Fibroblast of mammary gland (primary cell): ENCODE measurements around the gene MKRN2OS.
A peak's percentile ranks its signal among the peaks of the same experiment; 100 is the strongest.

Experiments used
- DNase-seq: peaks from one replicate; pipeline ENCODE4 v3.0.0-alpha.2; 2010; ENCODE audit warnings: low read depth
- H3K4me3 ChIP-seq: 2 replicates; pipeline ENCODE4 v1.5.1; 2011; ENCODE audit warnings: low read depth, mild to moderate bottlenecking, low read length, moderate library complexity; ENCODE audit not compliant: control insufficient read depth
- TF ChIP-seq, protein P1 (sequence below): conservative IDR thresholded peaks from 2 replicates; pipeline ENCODE4 v1.5.1; 2011; ENCODE audit warnings: low read depth, low read length, inconsistent platforms; ENCODE audit not compliant: control insufficient read depth, insufficient read depth

Gene MKRN2OS

DNA sequence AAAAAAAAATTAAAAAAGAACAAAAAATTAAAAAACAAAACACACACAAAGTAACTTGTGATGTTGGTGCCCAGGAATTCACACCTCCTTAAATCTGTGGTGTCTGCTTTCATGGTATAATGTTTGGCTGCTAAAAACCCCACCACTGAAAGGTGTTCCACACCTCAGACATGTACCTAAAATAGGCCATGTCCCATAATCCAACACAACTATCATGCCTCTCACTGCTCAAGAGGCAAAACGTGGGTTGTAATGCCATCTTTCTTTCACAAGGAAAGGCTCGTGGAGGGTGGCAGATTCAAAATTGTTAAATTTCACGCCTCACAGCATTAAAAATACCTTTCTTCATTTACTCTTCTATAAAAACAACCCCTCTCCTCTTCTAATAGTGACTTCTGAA, 41.1 kb upstream of the MKRN2OS start:
- H3K4me3 ChIP-seq = no peak overlapping the region
- no peak for DNase-seq
- TF ChIP-seq, protein P1, sequence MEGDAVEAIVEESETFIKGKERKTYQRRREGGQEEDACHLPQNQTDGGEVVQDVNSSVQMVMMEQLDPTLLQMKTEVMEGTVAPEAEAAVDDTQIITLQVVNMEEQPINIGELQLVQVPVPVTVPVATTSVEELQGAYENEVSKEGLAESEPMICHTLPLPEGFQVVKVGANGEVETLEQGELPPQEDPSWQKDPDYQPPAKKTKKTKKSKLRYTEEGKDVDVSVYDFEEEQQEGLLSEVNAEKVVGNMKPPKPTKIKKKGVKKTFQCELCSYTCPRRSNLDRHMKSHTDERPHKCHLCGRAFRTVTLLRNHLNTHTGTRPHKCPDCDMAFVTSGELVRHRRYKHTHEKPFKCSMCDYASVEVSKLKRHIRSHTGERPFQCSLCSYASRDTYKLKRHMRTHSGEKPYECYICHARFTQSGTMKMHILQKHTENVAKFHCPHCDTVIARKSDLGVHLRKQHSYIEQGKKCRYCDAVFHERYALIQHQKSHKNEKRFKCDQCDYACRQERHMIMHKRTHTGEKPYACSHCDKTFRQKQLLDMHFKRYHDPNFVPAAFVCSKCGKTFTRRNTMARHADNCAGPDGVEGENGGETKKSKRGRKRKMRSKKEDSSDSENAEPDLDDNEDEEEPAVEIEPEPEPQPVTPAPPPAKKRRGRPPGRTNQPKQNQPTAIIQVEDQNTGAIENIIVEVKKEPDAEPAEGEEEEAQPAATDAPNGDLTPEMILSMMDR = no peak

DNA sequence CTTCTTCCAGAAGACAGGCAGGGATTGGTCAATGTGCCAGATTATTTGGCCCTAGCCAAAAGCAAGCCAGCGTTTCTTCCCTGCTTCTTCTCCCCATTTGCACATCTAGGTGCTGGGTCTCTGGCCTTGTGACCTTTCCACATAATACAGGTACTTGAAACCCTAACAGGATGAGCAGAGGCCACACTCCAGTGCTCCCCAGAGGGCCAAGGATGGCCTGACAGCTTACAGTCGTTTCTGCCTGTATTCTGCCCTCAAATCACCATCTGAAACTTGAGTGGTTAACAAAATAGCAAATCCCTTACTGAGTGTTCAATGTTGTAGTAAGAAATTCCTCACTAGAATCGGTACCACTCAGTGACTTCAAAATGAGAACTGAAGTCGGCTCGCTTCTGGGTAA, 40.7 kb upstream of the MKRN2OS start:
- H3K4me3 ChIP-seq = no peak overlapping the region
- TF ChIP-seq, protein P1 = no peak
- no peak for DNase-seq

DNA sequence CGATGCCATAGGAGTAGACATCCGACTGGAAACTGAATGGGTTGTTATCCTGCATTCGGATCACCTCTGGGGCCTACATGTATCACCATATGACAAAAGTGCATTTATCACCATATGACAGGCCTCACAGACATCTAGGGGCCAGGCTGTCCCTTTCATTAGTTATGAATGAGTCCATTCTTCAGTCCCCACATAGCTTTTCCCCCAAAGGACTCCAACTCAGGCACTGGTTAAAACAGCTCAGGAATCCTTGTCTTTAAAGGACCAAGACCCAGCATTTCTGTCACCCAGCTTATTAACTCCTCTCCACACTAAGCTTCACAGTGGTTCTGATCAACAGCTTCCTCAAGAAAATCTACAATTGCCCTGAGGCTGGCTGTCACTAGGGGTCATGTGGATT, 39.9 kb upstream of the MKRN2OS start:
- no peak for DNase-seq
- TF ChIP-seq, protein P1 = no peak

DNA sequence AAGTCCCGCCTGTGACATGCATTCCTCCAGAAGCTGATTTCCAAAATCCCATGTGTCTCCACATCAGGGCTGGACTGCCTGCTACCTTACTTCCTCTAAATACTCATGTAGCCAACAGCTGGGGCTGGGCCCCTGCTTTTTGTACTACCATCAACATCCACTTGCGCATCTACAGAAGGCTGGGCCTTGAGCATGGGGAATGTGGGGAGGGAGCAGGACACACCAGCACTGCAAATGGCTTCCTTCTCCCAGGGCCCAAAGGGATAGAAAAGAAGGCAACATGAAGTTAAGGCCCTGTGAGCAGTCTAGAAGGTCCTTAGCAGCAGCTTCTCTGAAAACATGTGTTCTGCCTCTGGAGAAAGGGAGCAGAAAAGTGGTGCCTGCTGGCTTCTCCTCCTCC, 38.8 kb upstream of the MKRN2OS start:
- TF ChIP-seq, protein P1 = no peak
- no peak for DNase-seq

More for the DNA sequence above, 39.9 kb upstream of the MKRN2OS start:
- H3K4me3 ChIP-seq = no peak overlapping the region

DNA sequence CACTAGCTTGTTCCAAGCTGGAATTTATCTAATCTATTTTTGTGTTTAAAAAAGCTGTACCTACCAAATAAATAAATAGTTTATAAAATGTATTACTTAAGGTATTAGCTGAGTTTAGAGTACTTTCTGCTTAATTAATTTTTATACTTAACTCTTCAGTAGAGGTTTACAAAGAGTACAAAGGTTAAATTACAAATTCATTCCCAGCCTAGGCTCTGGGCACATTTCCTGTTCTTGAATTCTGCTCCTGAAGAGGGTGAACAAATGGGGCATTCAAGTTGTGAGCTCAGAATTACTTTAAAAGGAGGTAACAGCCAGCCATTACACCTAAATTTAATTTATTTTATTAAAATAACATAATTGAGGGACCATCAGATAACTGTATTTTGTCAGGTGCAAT, 38.0 kb upstream of the MKRN2OS start:
- TF ChIP-seq, protein P1 = no peak
- no peak for DNase-seq
- no peak overlapping the region for H3K4me3 ChIP-seq

More for the DNA sequence above, 38.8 kb upstream of the MKRN2OS start:
- no peak overlapping the region for H3K4me3 ChIP-seq

DNA sequence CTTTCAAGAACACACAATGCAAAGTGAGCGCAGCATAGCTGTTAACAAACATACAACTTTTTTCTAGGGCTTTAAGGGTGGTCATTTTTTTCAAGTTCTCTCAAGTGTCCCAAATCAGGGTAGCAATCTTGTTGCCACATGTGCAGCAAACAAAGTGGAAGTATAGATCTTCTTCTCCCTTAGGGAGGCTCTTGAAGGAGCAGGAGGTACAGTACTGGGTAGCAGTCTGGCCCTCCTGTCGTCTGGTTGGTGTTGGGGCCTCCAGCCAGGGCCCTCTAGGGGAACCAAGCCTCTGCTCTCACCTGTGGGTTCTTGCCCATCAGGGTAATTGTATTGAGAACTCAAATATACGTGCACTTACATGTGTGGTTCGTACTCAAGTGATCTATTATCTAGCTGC, 37.4 kb upstream of the MKRN2OS start:
- H3K4me3 ChIP-seq = no peak overlapping the region
- DNase-seq = no peak
- TF ChIP-seq, protein P1 = no peak

DNA sequence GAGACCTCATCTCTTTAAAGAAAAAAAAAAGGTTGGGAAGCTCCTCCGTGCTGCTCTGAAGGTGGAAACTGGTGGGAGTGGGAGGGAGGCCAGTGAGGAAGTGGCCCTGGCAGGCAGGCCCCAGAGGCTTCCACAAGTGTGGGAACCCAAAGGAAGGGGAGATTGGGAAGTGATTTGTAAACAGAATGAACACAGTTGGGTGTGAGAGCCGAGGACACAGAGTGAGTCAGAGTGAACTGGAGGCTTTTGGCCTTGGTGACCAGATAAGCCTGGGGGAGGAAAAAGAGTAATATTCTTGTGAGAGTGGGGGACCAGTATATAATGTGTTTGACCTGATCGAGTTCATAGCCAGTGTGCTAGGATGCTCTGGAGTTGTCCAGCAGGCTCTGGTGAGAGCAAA, 34.6 kb upstream of the MKRN2OS start:
- TF ChIP-seq, protein P1 = no peak
- DNase-seq = peak; percentile 64
- no peak overlapping the region for H3K4me3 ChIP-seq
